ENCODE results near the gene SRPX2.

DNA sequence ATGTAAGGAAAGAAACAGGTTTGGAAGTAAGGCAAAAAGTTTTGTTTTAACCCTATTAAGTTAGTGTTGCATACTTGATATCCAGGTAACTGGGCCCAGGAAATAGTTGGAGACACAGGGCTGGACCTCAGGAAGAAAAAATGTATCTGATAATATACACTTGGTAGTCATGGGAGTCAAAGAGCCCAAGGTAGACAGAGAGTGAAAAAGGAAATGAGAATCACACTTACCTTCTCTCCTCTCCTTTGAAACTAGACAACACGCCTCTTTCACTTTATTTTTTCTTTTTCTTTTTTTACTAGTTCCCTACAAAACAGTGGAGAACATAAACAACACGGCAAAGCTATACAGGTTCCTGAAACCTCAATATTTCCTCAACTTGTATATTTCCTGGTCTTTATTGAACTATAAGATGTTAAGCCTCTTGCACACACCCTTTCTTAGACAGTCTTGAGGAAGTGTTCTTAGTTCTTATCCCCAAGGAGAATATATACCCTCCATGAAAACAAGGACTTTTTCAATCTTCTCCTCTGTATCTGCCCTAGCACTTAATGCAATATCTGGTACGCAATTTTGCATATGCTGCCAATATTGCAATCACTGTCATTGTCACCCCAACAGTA, 60.7 kb downstream of the SRPX2 start:
- TF ChIP-seq, protein P1, sequence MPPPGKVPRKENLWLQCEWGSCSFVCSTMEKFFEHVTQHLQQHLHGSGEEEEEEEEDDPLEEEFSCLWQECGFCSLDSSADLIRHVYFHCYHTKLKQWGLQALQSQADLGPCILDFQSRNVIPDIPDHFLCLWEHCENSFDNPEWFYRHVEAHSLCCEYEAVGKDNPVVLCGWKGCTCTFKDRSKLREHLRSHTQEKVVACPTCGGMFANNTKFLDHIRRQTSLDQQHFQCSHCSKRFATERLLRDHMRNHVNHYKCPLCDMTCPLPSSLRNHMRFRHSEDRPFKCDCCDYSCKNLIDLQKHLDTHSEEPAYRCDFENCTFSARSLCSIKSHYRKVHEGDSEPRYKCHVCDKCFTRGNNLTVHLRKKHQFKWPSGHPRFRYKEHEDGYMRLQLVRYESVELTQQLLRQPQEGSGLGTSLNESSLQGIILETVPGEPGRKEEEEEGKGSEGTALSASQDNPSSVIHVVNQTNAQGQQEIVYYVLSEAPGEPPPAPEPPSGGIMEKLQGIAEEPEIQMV (CRISPR knock-in tag; IDR thresholded peaks at IDR 0.05; ENCODE audit: low read depth): no peak
- TF ChIP-seq ZNF75D (CRISPR knock-in tag; IDR thresholded peaks at IDR 0.05; ENCODE audit: borderline replicate concordance) (no peak), ZSCAN31 (CRISPR knock-in tag; IDR thresholded peaks at IDR 0.05; ENCODE audit: low read depth) (no peak), PAX8 (CRISPR knock-in tag; IDR thresholded peaks at IDR 0.05; ENCODE audit: borderline replicate concordance) (no peak), SP1 (IDR thresholded peaks at IDR 0.05) (no peak), SP1 (CRISPR knock-in tag; IDR thresholded peaks at IDR 0.05) (no peak), FOSL2 (CRISPR knock-in tag; IDR thresholded peaks at IDR 0.05) (no peak), ARNTL (CRISPR knock-in tag; IDR thresholded peaks at IDR 0.05) (no peak), PHF8 (CRISPR knock-in tag; IDR thresholded peaks at IDR 0.05) (no peak), POLR2AphosphoS5 (IDR thresholded peaks at IDR 0.05; ENCODE audit: low read depth, low read length) (no peak)
